ENCODE measurements around the gene KCNK4. TPM values are rescaled to one million over a fixed set of nuclear protein-coding genes. Genes with fewer than 3 reads are reported as not detected.

KCNK4 gene
- polyA plus RNA-seq, 3 donors, result not detected

DNA sequence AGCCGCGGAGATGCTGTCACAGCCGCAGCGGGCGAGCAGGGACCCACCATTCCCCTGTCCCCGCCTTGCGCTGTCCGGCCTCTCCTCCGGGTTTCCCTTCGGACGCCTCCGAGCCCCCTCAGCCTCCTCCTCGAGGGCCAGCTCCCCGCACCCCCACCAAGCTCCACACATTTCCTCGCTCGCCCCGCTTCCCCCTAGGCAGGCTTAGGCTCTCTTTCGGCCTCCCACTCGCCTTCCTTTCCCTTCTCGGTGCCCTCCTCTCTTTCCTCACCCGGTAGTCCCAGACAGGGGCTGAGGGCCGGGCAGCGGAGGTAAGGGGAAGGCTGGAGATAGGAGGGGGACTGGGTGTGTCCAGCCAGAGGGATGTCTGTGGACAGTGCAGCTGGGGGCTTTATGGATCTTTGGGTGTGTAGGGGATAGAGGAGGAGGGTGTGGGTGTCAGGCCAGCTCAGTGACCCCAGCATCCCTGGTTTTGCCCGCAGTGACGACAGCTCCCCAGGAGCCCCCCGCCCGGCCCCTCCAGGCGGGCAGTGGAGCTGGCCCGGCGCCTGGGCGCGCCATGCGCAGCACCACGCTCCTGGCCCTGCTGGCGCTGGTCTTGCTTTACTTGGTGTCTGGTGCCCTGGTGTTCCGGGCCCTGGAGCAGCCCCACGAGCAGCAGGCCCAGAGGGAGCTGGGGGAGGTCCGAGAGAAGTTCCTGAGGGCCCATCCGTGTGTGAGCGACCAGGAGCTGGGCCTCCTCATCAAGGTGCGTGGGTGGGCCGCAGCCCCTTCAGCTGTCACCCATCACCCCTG lies 1.6 kb downstream of the KCNK4 start:
- intact Hi-C loops (cut with micrococcal nuclease), result no loop called here
- peak overlapping the region; percentile 54 for H3K4me2 ChIP-seq (replicated peaks; ENCODE audit: extremely low read depth, low read length, poor library complexity, severe bottlenecking)
- TF ChIP-seq CTCF (IDR thresholded peaks at IDR 0.05), result no peak
- H2AFZ ChIP-seq (ENCODE audit: insufficient read depth, low read depth, low read length, poor library complexity, severe bottlenecking), result no peak overlapping the region
- H3K27me3 ChIP-seq (ENCODE audit: control insufficient read depth in 2 of 2, insufficient read depth in 2 of 2, low read length in 2 of 2), result peaks cover 56 to 70% of the 10 kb centered on the region in 2 donors
- peaks cover 4 to 42% of the 10 kb centered on the region in 2 donors for H3K9me3 ChIP-seq (replicated peaks in 1 of 2; ENCODE audit: control insufficient read depth in 1 of 2, insufficient read depth in 1 of 2, low read length in 2 of 2)
- no peak overlapping the region for H3K27ac Mint-ChIP-seq
- 31% methylated on average over 33 of the region's 42 CpGs for WGBS (ENCODE audit: insufficient coverage)
- peaks cover 6% of the 10 kb centered on the region for H3K4me1 Mint-ChIP-seq
- H3K36me3 ChIP-seq (replicated peaks in 1 of 2; ENCODE audit: control insufficient read depth in 1 of 2, insufficient read depth in 2 of 2, low read length in 2 of 2), result no peaks in the 10 kb centered on the region
- peaks cover 5 to 15% of the 10 kb centered on the region in 2 donors for H3K4me1 ChIP-seq (ENCODE audit: control insufficient read depth in 1 of 2, insufficient read depth in 2 of 2, low read length in 2 of 2)
- H3K4me3 ChIP-seq (replicated peaks in 1 of 3; ENCODE audit: low read depth in 2 of 3, low read length in 3 of 3), result peak overlapping the region in 1 of 3 experiments; percentile 25
- H3K9me3 Mint-ChIP-seq, result peaks cover 0 to 22% (median 4%) of the 10 kb centered on the region in 7 donors
- H3K9ac ChIP-seq (ENCODE audit: insufficient read depth, low read length, poor library complexity, severe bottlenecking), result no peak overlapping the region
- peaks cover 69 to 87% (median 74%) of the 10 kb centered on the region in 3 donors for H3K27me3 Mint-ChIP-seq (ENCODE audit: low read depth in 3 of 3)
- no peaks in the 10 kb centered on the region for H4K20me1 ChIP-seq (ENCODE audit: insufficient read depth, low read length)
- H3K79me2 ChIP-seq (ENCODE audit: insufficient read depth, low read length), result no peaks in the 10 kb centered on the region
- no peak for DNase-seq
- peak overlapping the region; percentile 31 to 70 for H3K4me3 Mint-ChIP-seq
- H3K36me3 Mint-ChIP-seq, result peaks cover 5 to 16% of the 10 kb centered on the region in 2 donors
- no peak overlapping the region for H3K27ac ChIP-seq (ENCODE audit: low read depth in 1 of 2, low read length in 2 of 2)

DNA sequence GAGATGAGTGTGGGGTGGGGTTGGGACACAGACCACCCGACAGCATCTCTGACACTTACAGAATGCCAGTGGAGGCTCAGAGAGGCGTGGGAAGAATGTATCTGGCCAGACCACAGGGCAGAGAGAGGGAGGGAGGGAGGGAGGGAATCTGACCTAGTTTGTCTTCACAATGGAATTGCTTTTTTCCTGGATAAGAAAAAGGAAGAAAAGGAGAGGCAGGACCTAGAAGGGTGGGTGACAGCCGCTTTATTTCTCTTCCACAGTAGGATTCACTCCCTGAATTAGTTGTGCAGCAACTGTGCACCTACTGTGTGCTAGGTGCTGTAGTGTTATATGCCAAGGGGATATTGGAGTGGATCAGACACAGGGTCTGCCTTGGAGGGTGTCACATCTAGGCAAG lies 3.7 kb downstream of the KCNK4 start:
- no peak overlapping the region for H3K4me2 ChIP-seq (replicated peaks; ENCODE audit: extremely low read depth, low read length, poor library complexity, severe bottlenecking)
- H3K4me1 ChIP-seq (ENCODE audit: control insufficient read depth in 1 of 2, insufficient read depth in 2 of 2, low read length in 2 of 2), result peaks cover 11 to 24% of the 10 kb centered on the region in 2 donors
- 50% methylated on average over 1 of the region's 3 CpGs for WGBS (ENCODE audit: insufficient coverage)
- H4K20me1 ChIP-seq (ENCODE audit: insufficient read depth, low read length), result no peaks in the 10 kb centered on the region
- H3K4me3 ChIP-seq (replicated peaks in 1 of 3; ENCODE audit: low read depth in 2 of 3, low read length in 3 of 3), result no peak overlapping the region
- no peaks in the 10 kb centered on the region for H3K36me3 ChIP-seq (replicated peaks in 1 of 2; ENCODE audit: control insufficient read depth in 1 of 2, insufficient read depth in 2 of 2, low read length in 2 of 2)
- TF ChIP-seq CTCF (IDR thresholded peaks at IDR 0.05), result no peak
- no peak for DNase-seq
- H3K9ac ChIP-seq (ENCODE audit: insufficient read depth, low read length, poor library complexity, severe bottlenecking), result no peak overlapping the region
- Mint-ChIP-seq H3K27ac (peak overlapping the region in 1 of 7 donors; percentile 44), H3K36me3 (peaks cover 5 to 20% of the 10 kb centered on the region in 2 donors), H3K27me3 (ENCODE audit: low read depth in 3 of 3) (peaks cover 86 to 95% (median 91%) of the 10 kb centered on the region in 3 donors), H3K4me1 (peaks cover 16% of the 10 kb centered on the region), H3K9me3 (peaks cover 0 to 38% (median 9%) of the 10 kb centered on the region in 7 donors), H3K4me3 (peak overlapping the region in 1 of 2 donors; percentile 91)
- peaks cover 5 to 54% of the 10 kb centered on the region in 2 donors for H3K9me3 ChIP-seq (replicated peaks in 1 of 2; ENCODE audit: control insufficient read depth in 1 of 2, insufficient read depth in 1 of 2, low read length in 2 of 2)
- peaks cover 73 to 91% of the 10 kb centered on the region in 2 donors for H3K27me3 ChIP-seq (ENCODE audit: control insufficient read depth in 2 of 2, insufficient read depth in 2 of 2, low read length in 2 of 2)
- intact Hi-C loops (cut with micrococcal nuclease), result no loop called here
- H2AFZ ChIP-seq (ENCODE audit: insufficient read depth, low read depth, low read length, poor library complexity, severe bottlenecking), result no peak overlapping the region
- H3K27ac ChIP-seq (ENCODE audit: low read depth in 1 of 2, low read length in 2 of 2), result no peak overlapping the region
- no peaks in the 10 kb centered on the region for H3K79me2 ChIP-seq (ENCODE audit: insufficient read depth, low read length)
